ENCODE data around the gene BMP6.

BMP6 gene

GRCh38 chr6:7836371-7837026 is 110.6 kb downstream of the BMP6 start:
- DNase-seq = no peak

- peak; percentile 42 for DNase-seq
Observed at GRCh38 chr6:7841781-7842468, 116.0 kb downstream of the BMP6 start.

DNA sequence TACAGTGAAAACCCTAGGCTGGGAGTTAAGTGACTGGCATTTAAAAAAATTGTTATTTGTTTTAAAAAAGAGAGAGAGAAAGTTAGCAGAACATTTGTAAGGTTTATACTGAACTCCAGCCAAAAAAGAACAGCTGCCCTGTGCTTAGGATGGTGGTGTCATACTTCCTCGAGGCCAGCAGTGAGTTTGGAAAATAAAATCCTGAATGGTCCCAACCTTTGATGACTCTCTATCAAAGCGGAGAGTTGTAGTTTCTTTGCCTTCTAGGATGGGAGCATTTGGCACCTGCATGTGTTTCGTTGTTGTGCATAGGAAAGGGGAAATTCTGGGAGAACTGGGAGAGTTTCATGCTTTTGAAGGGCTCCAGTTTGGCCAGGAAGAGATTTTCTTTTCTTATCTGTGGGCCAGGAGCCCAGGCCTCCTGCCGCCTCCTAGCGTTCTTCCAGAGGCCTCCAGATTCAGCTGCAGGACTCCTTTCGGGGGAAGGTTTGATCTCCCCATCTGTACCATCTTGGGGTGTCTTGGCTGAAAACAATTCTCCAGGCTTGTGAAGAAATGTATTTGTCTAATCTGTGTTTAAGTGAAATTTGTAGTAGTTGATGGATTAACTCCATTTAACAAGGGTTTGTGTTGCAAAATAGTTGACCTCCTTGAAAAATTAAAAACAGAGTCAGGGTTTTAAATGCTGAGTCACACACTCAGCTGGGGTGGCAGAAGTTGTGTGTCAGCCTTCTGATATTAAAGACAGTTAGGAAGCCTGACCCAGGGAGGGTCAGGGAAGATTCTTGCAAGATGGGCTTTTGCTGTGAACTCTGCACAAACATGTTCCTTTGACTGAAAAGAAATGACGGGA is 121.3 kb downstream of the BMP6 start:
- DNase-seq = peak; percentile 45

GRCh38 chr6:7848229-7848628 is 122.3 kb downstream of the BMP6 start:
- DNase-seq = peak; percentile 20

- DNase-seq = no peak
Observed at GRCh38 chr6:7851780-7852179, 125.9 kb downstream of the BMP6 start.

- no peak for DNase-seq
Observed at GRCh38 chr6:7859591-7859990, 133.7 kb downstream of the BMP6 start.

DNA sequence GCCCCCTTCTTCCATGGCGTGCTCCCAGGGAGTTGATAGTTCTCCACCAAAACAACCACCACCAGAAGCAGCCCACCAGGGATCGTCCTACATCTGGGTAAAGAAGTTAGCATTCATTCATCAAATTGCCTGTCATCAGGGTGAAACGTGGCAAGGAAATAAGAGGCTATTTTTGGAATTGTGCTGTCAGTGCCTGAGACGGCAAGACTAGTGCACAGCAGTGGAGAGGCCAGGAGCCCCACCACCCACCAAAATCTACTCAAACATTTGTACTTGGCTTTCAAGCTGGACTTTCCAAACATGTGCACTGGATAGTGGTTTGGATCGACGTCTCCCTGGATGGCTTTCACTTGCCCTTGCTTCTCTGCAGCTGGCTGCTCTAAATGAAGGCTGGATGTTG is 139.9 kb downstream of the BMP6 start:
- DNase-seq = peak; percentile 62

DNA sequence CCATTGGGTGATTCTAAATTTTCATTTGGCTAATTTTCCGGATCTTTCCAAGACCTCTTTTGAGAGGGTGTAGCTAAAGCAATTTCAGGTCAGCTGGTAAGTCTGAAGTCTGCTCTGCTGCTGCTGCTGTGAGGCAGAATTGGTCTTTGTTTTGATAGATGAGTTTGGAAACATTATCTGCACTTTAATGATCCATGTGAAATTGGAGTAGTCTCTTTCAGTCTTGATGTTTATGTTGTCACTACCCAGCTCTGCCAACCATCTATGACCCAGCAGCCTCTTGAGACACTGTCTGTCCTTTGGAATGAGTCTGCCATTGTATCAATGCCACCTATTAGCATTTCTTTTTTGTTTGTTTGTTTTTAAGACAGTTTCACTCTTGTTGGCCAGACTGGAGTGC is 140.6 kb downstream of the BMP6 start:
- DNase-seq = no peak

GRCh38 chr6:7868926-7869325 is 143.0 kb downstream of the BMP6 start:
- DNase-seq = no peak

DNA sequence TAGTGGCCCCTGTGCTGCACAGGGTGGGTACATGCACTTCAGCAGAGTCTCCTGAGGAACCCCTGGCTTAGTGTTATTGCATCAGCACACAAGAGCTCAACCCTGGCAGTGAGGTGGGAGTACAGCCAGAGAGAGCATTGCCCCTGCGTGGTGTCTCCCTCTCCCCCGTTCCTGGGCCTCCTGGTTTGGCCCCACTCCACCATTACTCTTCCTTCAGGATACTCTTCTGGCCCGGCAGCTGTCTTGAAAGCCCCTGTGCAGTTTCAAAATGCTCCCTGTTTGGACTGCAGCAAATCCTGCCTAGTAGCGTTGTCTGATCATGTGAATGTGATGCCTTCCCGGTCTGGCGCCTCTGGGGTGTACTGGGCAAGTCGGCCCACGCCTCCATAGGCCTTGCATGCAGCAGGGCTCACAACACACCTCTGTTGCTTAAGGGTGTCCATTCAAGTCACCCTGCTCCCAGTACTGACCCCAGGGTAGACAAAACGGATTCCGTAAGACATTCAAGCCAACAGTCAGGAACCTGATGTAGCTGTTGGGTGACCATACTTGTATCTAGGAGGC is 152.6 kb downstream of the BMP6 start:
- DNase-seq = no peak

DNA sequence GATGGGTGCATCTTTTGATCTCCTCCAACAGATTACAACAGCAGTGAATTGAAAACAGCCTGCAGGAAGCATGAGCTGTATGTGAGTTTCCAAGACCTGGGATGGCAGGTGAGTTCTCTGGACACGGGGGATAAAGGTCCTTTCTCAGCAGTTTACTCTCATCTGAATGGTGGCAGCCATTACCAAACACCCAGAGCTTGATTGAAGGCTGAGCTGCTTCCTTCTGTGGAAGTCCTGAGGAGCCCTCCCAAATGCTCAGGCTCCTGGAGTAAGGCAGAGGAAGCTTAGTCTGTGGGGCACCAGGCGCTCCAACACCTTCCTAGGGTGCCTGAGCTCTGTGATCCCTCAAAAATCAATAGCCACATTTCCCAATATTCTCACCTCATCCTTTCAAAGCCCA is 153.1 kb downstream of the BMP6 start:
- DNase-seq = no peak

GRCh38 chr6:7879579-7879978 is 153.7 kb downstream of the BMP6 start:
- no peak for DNase-seq

GRCh38 chr6:7879980-7880717 is 154.2 kb downstream of the BMP6 start:
- DNase-seq = no peak

GRCh38 chr6:7880718-7881107 is 154.8 kb downstream of the BMP6 start:
- no peak for DNase-seq

GRCh38 chr6:7881765-7882500 is 156.0 kb downstream of the BMP6 start:
- no peak for DNase-seq

DNA sequence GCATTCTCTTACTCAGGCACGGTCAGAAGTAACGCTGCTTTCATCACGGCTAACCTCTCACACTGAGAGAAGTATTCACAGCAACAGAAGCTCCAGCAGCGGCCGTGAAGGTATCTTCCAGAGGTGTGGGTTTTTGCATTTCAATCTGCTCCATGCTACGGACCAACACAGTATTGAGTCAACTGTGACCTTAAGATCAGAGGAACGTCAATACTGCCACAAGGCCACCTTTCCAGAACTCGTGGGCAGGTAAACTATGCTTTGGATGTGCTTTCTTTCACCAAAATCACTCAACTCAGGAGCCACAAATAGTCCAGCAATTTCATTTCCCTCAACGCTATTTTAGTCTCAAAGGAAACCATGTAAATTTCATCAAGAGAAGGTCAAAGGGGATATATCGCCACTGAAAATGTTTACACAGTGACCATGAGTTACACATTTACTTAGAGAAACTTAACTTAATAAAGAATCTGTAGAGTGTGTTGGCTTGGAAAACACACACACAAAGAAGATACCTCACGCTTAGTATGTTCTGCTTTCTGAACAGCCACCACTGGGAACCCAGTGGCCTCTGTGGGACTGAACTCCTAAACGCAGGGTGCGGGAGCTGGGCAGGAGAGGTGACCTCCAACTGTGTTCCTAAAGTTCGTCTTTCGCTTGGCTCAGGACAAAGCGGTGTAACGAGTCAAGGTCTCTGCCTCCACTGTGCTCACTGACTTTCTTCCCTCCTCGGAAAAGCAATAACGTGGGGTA is 156.8 kb downstream of the BMP6 start:
- DNase-seq = no peak

GRCh38 chr6:7883381-7883780 is 157.5 kb downstream of the BMP6 start:
- no peak for DNase-seq

DNA sequence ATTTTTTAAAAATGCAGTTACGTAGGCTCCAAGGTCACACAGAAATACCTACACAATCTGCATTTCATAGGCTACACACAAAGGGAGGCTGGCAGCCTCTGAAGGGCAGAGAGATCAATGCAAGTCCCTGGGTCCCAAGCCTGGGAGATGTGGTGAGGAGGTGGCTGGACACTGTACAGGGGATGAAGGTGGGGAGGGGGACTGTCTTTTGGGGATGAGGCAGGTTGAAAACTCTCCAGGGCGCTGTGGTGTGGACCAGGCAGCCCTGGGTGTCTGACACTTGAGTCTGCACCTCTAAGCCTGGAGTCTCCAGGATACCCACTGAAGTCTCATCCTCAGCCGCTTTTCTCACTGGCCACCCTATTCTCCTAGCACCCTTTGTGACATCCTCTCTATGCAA is 160.2 kb downstream of the BMP6 start:
- no peak for DNase-seq

GRCh38 chr6:7887278-7887991 is 161.5 kb downstream of the BMP6 start:
- DNase-seq = no peak

DNA sequence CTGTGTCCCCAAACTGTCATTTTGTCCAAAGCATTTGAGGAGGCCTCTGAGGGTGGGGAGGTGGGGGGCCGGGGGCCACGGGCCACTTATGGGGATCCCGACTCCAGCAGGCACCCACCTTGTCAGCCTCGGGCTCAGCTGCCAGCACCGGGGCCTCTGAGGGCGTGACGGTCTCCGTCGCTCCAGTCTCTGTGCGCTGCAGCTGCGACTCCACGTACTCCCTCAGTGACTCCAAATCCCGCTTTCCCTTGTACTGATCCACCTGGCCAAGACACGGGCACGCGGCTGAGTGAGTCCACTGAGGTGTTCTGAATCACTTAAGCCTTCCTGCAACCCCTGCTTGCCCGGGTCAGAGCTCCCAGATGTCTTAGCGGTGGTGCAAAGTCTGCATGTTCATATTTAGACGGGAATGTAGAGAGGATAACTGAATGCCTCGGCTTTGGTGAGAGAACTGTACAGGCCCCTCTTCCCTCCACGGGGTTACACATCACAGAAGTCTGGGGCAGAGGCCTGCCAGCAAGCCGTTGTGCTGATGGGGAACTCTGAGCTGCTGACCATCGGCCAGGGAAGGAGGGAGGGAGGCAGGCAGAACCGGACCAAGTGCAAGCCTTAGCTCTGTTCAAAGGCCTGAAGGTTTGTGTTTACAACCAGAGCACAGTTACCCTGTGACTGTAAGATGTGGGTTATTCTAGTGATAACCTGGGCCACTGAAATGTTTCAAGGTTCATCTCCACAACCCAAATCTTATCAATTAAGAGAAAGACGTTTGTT is 162.9 kb downstream of the BMP6 start:
- DNase-seq = no peak
